IMR-90 (cell line): ENCODE results near the gene VPS26C.

Source experiments
- CTCF ChIP-seq: conservative IDR thresholded peaks from 2 replicates; pipeline ENCODE4 v1.5.1; 2012; ENCODE audit warnings: mild to moderate bottlenecking, low read depth, low read length, improper control_type of control experiment
- FOS ChIP-seq: fragments of 150-350 bp; IDR thresholded peaks from 2 replicates; pipeline ENCODE4 v1.6.1; 2016; ENCODE audit warnings: low read depth, low read length
- MAFK ChIP-seq: IDR thresholded peaks from 2 replicates; pipeline ENCODE4 v1.6.1; 2012; ENCODE audit warnings: low read depth, low read length, improper control_type of control experiment
- RFX5 ChIP-seq: IDR thresholded peaks from 2 replicates; pipeline ENCODE4 v1.8.0; 2012; ENCODE audit warnings: low read depth, mild to moderate bottlenecking, low read length, moderate library complexity

GRCh38 chr21:37297364-37297763 lies 30.2 kb upstream of the VPS26C start:
- TF ChIP-seq FOS (no peak), MAFK (no peak), RFX5 (no peak), CTCF (no peak)
